NCI-H1417 (cell line): Measurements from ENCODE around the gene HOMER2.
"Not testable (repeated sequence)": the region's sequence is repeated elsewhere in the genome, so short reads cannot be mapped to it uniquely, and the experiment has no call there.

Experiments used
- DNase-seq, 3 experiments: peaks; one replicate each; lab custom pipeline; 2025; lab: John Stamatoyannopoulos, UW

HOMER2 gene

DNA sequence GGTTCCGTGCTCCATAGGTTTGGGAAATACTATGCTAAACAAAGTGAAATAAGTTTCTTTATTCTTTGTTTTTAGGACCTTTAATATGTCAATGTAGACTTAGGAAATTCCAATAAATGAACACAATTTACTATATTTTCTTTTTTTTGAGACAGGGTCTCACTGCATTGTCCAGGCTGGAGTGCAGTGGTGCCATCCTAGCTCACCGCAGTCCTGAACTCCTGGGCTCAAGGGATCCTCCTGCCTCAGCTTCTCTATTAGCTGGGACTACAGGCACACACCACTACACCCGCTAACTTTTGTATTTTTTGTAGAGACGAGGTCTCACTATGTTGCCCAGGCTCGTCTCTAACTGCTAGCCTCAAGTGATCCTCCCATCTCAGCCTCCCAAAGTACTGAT is 12.4 kb upstream of the HOMER2 start:
- no peak for DNase-seq

DNA sequence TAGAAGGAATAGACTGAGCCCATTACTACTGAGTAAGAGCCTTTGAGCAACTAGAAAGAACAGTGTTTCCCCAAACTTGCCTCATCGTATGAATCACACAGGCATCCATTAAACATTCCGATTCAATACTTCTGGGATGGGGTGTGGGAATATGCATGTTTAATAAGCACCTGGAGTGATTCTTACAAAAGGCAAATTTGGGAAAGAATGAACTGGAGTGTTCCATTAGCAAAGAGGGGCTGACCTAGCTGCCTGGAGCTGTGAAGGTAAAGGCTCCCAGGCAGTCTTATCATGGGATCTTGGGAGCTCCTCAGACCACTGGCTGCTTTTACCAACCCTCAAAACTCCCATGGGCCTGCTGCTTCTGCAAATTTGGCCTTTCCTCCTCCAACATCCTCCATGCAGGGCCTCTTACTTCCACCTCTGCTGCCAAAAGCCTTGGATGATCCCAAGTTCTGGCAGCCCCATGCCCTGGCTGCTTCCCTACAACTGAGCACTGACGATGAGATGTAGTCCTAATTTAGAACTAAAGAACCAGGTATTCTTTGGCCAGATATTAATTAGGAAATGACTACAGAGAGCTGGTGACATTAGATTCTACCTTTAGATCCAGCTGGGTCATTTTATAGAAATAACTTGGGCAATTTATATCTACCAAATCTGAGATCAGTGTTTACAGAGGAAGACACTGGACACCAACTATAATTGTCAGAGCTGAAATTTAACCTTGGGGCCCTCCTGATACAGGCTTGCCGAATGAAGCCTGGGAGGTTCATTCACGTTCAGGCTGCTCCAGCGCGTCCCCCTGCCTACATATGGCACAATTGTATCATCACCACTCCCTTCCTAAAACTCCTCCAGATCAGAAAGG is 11.2 kb upstream of the HOMER2 start:
- DNase-seq: no peak

DNA sequence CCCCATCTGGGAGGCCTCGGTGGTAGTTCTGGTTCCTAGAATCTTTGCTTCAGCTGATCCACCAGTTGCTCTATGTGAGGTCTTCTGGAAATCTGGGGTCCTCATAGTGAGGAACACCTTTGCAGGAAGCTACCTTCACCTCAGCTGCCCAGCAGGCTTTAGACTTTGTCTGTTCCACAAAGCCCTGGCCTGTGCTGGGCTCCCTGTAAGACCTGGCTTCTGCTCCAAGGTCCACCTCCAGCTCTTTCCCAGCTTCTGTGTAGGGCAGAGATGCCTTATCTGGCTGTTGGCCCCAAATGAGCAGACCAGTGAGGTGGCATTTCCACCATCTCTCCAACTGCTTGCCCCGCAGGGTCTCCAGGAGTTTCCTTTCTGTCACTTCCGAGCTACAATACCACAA is 8.2 kb upstream of the HOMER2 start:
- no peak for DNase-seq

DNA sequence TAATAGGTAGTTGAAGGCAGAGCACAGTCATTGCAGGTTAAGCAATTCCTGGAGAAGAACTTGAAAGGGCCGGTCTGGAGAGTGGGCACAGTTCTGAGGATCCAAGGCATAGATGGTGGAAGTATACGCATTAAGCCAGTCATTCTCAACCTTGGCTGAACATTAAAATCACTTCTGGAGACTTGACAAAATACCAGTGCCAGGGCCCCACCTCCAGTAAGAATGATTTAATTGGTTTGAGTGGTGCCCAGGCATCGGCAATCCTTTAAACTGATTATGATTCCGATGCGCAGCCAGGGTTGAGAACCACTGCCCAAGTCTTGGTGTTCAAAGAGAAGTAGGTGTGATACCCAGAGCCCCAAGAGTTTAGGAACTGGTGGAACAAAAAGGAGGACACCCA is 6.9 kb upstream of the HOMER2 start:
- DNase-seq: no peak

DNA sequence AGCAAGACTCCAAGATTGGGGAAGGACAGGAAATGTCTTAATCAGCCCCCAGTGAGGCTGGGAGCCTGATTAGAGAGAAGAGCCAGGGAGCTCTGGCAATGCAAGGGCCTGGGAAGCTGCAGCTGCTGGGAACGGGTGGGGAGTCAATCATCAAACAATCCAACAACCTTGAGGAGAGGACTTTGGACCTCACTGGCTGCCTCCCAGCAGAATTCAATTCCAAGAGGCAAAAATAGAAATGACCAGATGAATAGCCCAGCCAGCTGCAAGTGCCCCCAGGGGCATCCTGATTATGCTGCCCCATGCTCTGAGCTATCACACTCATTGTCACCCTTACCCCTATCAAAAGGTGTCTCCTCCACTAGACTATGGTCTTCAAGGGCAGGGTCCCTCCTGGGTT is 6.1 kb upstream of the HOMER2 start:
- no peak for DNase-seq

DNA sequence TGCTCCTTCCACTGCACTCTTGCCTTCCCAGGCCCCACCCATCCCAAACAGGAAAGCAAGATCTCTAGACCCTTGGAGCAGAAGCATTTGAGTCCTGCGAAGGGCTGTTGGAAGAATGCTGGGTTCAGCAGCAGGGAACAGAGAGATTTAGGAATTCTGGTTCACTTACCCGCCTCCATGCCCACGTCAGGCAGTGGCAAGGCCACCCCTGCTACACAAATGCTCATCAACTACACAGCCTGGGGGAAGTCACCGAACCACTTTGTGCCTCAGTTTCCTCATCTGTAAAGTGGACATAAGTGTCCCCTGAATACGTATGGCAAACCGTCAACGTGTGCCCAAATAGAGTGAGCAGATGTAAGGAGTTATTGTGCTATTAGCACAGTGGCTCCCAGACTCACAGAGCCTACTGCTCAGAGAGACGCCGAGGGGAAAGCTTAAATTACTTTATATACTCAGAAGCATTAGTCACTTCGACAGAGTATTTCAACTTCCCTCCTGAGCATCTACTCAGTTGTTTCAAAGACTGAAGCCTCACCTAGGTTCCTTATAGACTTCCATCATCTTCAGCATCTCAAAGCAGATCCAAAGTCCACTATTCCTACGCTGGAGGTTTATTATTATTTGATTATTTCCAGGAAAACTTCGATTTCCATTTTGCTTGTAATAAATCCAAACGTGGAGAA is 905 bp downstream of the HOMER2 start:
- no peak for DNase-seq

DNA sequence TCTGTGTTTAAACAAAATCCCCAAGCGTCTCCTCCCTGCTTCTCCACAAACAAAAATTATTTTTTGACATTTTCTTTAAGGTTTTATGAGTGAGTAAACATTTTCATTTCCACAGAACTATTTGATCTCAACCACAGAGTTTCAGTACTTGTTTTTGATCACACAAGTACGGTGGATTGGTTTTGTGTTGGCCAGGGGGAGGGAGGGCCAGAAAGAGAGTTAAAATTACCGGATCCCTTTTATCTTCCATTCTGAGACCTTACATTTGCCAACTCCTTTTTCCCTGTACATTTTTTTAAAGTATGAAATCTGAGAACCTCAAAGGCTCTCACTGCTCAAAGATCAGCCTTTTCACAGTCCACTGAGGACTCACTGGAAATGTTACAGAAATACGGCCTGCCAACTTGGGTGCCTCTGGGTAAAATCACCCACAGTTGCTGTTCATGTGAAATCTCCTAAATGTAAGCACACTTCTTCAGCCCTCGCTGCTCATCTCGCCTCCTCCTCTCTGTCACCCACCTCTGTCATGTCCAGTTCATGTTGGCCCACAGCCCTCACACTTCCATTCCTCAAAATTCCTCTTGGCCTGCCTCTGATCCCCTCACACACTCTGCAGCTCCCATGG is 1.7 kb downstream of the HOMER2 start:
- DNase-seq: no peak

DNA sequence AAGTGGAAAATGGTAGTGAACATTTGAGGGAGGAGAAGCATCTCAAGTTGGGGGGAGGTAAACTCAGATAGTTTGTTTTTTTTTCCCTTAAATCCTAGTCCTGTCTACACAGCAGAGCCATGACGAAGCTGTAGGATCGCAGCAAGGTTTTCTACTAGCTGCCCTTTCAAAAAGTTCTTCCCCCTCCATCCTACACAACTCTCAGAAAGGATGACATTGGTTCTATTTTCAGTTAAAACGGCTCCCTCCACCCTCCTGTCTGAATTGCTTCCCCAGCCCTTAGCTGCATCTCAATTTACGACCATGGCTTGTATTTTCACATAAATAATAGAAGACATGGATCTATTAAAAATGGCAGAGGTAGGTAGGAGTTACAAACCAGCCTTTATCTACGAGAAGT is 2.2 kb downstream of the HOMER2 start:
- DNase-seq: no peak

DNA sequence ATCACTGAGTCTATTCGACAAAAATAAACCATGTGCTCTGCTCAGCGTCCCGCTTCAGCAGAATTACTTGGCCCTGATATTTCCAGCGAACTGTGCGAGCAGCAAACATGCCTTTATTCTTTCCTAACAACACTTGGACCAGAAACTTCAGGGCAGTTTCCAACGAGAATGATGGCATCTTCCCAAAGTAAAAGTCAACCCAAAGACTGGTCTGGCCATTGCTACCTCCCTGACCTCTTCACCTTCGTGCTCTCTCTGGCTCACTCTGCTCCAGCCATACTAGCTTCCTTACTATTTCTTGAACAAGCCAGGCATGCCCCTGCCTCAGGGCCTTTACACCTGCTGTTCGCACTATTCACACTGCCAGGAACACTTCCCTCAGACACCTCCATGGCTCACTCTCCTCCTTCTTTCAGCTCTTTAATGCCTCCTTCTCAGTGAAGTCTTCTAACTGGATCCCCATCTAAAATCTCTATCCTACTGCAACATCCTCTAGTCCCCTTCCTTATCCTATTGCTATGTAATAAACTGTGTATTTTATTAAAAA is 6.3 kb downstream of the HOMER2 start:
- DNase-seq: no peak

DNA sequence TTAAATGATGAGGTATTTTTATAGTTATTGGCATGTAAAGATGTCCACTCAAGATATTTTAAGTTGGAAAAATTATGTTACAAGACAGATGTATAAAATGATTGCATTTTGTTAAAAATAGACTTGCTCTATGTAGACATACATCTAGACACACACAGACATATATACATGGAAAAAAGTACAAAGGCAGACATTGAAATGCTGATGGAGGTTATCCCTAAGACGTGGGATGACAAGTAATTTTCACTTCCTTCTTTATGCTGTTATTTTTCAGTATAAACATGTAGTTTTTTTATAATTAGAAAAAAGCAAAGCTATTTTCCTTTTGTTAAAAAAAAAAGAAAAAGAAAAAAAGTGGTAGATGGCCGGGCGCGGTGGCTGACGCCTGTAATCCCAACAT is 7.2 kb downstream of the HOMER2 start:
- no peak for DNase-seq

DNA sequence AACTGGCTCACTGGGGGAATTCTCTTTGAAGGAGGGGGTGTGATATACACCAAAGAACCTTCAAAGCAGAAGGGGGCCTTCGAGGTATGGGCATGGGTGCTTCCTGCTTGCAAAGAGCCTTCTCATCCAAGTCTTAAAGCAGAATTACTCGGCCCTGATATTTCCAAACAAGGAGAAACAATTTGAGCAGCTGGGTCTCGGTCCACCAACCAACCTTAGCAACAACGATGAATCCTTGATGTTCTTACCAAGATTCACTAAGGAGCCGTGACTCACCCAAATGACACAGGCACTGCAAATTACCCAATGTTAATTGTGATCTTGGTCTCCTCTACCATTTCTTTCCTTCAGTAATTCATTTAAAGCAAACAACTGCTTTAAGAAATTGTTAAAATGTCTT is 7.7 kb downstream of the HOMER2 start:
- no peak for DNase-seq

DNA sequence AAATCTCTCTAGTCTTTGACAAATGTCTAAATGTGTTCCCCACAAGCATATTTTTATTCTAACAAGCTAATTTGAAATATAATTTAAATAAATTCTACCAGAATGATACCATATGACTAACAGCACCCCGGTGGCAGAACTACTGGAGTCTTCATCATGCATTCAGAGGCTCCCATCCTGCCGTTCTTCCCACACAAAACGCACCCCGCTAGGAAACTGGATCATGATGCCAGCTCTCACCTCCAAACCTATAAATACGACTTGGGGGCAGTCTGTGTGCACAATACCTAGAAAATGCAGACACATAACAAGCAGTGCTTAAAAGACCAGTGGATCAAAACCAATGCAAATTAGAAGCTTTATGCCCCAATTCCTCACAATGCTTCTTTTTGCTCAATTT is 8.5 kb downstream of the HOMER2 start:
- no peak for DNase-seq

DNA sequence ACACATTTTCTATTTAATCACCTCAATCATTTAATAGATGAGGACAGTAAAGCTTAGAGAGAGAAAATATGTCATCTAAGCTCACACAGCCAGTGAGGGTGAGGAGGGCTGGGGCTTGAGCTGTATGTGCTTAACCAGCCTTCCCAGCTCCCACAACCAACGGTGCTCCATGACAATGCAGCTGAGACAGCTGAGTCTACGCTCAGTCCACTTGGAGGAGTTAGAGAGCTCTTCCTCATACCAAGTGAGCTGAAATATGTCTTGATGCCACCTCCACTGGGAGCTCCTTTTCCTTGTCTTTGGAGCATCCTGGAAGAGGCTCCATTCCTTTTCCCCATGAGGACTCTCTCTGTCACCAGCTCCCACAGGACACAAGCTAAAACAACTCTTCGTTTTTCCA is 9.3 kb downstream of the HOMER2 start:
- no peak for DNase-seq

DNA sequence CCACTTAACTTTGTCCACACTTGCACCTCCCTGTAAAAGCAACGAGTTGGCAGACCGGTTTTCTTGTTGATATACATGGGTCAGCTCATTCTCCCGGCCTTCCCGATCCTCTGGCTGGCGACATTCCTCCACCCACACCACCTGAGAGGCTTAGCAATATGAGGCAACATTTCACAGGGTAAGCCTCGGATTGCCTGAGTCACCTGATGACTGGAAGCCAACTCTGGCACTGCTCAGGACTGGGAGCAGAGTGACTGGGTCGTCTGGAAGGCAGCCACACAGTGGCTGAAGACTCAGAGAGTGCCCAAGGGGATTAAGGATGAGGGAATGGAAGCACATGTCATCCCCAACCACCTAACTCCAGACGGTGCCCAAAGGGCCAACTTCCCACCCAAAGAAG is 9.8 kb downstream of the HOMER2 start:
- no peak for DNase-seq

DNA sequence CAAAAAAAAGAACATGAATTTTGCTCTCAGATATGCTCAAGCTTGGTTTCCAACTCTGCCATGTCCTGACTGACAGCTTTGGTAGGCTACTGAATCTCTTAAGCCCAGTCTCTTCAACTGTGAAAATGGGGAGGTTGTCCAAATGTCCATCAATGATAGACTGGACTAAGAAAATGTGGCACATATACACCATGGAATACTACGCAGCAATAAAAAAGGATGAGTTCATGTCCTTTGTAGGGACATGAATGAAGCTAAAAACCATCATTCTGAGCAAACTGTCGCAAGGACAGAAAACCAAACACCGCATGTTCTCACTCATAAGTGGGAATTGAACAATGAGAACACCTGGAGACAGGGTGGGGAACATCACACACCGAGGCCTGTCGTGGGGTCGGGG is 12.8 kb downstream of the HOMER2 start:
- not testable (repeated sequence) for DNase-seq

DNA sequence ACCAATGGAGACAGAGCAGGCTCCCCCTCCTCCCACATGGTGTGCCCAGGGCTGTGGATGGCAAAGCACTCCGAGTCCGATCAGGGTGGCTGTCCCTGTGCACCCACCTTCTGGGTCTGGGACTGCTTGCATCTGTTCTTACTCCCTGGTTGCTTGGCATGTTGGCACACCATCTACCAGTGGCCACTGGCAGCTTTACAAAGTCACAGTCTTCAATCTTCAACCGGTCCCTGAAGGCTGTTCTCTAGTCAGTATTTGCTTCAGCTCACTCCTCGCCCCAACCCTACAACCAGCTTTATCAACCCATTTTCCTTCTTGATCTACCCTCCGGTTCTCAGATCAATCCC is 14.8 kb downstream of the HOMER2 start:
- no peak for DNase-seq

DNA sequence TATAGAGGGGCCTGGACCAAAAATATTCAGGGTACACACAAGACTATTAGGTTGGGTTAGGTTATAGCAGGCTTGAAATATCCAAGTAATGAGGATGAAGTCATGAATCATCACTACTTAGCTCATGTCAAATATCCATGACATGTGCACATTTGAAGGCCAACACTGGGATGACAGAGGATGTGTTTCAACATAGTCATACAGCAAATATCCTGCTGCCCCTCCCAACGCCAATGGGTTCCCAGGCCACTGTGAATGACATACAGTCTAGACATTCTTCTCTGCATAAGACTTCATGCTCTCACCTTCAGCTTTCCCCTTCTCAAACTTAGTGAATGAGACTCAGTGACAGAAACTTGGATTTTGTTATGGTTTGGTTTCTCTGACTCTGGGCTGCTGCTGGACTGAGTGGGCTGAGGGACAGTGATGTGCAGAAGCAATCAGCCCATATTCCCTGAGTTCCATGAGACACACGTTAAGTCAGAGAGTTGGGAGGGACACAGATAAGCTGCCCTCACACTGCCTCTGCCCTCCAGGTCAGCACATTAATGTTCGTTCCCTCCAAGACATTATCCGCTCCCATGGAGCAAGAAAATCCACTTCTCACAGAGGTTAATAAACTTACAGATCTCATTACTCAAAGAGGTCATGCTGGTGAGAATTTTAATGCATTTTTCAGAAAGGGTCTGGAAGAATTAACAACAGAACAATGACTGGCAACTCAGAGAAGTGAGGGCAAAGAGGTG is 15.4 kb downstream of the HOMER2 start:
- DNase-seq: peak in 1 of 3 experiments; percentile 11

DNA sequence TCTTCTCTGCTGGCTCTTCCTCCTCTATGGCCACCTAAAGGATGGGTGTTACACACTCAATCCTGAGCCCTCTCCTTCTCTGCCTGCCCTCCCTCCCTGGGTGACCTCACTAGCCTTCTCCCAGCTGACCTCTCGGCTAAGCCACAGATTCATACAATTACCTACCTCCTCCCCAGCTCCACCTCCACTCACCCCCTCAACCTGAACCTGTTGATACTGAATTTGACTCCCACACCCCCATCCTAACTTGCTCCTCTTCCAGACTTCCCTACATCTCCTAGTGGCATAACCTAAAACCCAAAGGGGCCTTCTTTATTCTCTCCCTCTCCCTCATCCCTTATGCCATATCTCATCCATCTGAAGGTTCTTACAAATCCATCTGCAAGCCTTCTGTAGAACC is 17.1 kb downstream of the HOMER2 start:
- no peak for DNase-seq

DNA sequence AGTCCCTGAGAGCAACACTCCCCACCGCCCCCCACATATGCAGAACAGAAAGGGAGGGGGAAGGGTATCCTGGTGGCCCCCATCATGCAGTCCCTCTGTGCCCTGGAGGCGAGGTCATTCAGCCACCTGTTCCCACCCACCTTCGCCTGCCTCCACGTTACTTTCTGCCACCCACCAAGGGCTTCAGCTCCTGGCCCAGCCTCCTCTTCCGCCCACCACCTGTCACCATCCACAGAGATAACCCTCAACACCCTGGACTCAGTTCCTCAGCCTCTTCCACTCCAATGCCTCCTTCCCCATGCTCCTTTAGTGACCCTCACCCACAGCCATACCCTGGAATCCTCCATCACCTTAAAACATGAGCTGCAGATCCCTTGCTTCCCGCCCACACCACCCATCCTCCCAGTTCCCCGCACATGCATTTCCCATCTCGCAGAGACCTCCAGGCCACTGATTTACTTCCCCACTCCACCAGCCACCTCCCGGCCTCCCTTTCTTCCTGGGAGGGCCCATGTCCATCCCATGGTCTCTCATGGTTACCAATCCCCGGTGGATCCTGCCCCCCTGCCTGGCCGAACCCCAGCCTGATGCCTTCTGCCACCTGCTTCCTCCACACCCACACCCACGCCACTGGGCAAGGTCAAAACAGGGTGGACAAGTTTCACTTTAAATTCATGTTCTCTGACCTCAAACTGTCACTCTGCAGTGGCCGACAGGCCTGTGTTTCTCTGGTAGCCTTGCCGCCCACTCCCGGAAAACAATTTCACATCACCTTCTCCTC is 18.2 kb downstream of the HOMER2 start:
- DNase-seq: no peak

DNA sequence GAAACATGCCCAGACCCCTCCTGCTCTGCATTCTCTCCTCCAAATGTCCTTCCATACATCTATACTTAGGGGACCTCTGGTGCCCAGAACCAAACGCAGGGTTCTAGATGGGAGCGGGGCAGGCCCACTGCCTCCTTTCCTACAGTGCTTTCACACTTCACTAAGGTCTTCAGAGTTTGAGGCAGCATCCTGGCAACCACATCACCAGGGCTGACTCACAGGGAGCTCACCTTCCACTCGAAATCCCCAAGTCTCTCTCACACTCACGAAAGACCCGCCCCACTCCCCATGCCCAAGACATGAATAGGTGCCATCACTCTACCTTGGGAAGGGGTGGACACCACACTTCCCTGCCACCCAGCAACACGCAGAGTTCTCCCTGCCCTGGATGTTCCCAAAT is 18.9 kb downstream of the HOMER2 start:
- DNase-seq: no peak

DNA sequence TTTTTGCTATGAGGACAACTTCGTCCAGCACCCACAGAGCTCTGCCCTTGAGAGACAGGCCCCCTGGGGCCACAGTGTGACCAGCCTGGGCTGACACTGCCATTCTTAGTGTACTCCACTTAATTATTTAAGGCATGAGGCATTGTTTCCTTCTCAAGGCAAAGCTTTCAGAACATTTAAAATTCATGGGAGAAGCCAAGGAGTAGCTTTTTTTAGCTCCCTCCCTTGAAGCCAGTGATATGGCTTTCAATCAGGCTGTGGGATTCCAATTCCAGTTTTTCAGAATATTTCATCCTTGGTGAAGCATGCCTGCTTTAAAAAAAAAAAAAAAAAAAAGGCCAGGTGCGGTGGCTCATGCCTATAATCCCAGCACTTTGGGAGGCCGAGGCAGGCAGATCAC is 21.3 kb downstream of the HOMER2 start:
- DNase-seq: no peak

DNA sequence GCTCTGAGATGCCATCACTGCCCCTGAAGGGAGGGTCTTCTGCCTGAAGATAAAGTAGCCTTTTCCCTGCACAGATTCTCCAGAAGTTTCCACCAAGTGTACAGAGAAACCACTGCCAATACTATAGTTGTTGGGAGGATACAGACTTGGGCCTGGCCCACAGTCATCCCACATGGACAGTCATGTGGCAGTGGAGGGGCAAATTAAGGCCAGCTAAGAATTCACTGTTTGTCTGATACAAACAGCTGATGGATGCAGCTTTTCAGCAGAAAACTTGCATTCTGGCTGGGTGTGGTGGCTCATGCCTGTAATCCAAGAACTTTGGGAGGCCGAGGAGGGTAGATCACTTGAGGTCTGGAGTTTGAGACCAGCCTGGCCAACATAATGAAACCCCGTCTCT is 22.1 kb downstream of the HOMER2 start:
- DNase-seq: no peak
